GM12865 (cell line): ENCODE results near the gene DNAJB2.

ENCODE experiments used
- DNase-seq: peaks from one replicate; pipeline ENCODE4 v3.0.0; 2010; ENCODE audit warnings: low read depth
- H3K4me3 ChIP-seq: 2 replicates; pipeline ENCODE4 v1.5.1; 2011; ENCODE audit warnings: mild to moderate bottlenecking, low read depth, low read length, control low read depth
- TF ChIP-seq, protein P1 (sequence below): IDR thresholded peaks from 2 replicates; pipeline ENCODE4 v1.5.1; 2011; ENCODE audit warnings: low read length, control low read depth, low read depth, inconsistent platforms; ENCODE audit not compliant: insufficient read depth; ENCODE audit errors: missing control alignments

Gene DNAJB2

DNA sequence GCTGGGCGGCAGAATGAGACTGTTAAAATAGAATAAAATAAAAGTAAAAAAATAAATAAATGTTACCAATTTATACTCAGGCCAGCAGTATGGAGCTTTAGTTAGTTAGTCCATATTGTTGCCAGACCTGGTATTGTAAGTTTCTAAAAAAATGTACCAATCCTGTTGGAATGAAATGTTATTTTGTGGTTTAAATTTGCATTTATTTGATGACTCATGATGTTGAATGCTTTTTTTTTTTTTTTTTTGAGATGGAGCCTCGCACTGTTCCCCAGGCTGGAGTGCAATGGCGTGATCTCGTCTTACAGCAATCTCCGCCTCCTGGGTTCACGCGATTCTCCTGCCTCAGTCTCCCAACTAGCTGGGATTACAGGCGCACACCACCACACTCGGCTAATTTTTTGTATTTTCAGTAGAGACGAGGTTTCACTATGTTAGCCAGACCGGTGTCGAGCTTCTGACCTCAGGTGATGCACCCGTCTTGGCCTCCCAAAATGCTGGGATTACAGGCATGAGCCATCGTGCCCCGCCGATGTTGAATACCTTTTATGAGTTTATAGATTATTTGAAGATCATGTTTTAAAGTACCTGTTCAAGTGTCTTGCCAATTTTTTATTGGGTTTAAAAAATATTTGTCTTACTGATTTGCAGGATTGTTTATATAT lies 35.8 kb downstream of the DNAJB2 start:
- H3K4me3 ChIP-seq = no peak overlapping the region
- DNase-seq = no peak
- TF ChIP-seq, protein P1, sequence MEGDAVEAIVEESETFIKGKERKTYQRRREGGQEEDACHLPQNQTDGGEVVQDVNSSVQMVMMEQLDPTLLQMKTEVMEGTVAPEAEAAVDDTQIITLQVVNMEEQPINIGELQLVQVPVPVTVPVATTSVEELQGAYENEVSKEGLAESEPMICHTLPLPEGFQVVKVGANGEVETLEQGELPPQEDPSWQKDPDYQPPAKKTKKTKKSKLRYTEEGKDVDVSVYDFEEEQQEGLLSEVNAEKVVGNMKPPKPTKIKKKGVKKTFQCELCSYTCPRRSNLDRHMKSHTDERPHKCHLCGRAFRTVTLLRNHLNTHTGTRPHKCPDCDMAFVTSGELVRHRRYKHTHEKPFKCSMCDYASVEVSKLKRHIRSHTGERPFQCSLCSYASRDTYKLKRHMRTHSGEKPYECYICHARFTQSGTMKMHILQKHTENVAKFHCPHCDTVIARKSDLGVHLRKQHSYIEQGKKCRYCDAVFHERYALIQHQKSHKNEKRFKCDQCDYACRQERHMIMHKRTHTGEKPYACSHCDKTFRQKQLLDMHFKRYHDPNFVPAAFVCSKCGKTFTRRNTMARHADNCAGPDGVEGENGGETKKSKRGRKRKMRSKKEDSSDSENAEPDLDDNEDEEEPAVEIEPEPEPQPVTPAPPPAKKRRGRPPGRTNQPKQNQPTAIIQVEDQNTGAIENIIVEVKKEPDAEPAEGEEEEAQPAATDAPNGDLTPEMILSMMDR = no peak

- no peak overlapping the region for H3K4me3 ChIP-seq
- TF ChIP-seq, protein P1 = no peak
- DNase-seq = no peak
Observed at GRCh38 chr2:219323434-219323833, 44.3 kb downstream of the DNAJB2 start.

DNA sequence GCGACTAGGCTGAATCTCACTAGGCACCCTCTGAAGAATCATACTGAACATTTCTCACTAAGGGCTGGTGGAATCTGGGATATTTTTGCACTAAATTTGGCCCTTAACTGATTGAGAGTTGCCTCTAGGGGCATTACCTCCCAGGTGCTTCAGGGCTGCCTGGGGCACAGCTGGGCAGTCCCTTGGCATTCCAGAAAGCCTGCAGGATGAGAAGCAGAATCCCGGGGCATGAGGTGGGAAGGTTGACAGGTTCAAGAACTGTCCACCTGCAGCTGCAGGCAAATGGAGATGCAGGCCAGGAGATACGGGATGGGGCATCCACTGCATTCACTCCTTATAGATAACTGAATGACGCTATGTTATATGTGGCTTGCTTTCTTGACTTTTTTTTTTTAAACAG lies 46.0 kb downstream of the DNAJB2 start:
- DNase-seq = no peak
- no peak overlapping the region for H3K4me3 ChIP-seq
- TF ChIP-seq, protein P1 = no peak

GRCh38 chr2:219325657-219326315 lies 46.6 kb downstream of the DNAJB2 start:
- TF ChIP-seq, protein P1 = no peak
- DNase-seq = no peak

GRCh38 chr2:219327719-219328118 lies 48.6 kb downstream of the DNAJB2 start:
- no peak overlapping the region for H3K4me3 ChIP-seq
- DNase-seq = no peak
- TF ChIP-seq, protein P1 = no peak

More at GRCh38 chr2:219325657-219326315, 46.6 kb downstream of the DNAJB2 start:
- no peak overlapping the region for H3K4me3 ChIP-seq

GRCh38 chr2:219331560-219332213 lies 52.5 kb downstream of the DNAJB2 start:
- TF ChIP-seq, protein P1 = no peak
- no peak overlapping the region for H3K4me3 ChIP-seq

More at GRCh38 chr2:219331560-219332213, 52.5 kb downstream of the DNAJB2 start:
- DNase-seq = no peak
